GM21526 (cell line): ENCODE data around the gene STXBP6.

Source experiments
- ATAC-seq: cut with Tn5 transposase; IDR thresholded peaks from one replicate; pipeline ENCODE4 v1.9.1; 2021; ENCODE audit warnings: moderate library complexity; ENCODE audit not compliant: unreplicated experiment, low FRiP score

STXBP6 gene

DNA sequence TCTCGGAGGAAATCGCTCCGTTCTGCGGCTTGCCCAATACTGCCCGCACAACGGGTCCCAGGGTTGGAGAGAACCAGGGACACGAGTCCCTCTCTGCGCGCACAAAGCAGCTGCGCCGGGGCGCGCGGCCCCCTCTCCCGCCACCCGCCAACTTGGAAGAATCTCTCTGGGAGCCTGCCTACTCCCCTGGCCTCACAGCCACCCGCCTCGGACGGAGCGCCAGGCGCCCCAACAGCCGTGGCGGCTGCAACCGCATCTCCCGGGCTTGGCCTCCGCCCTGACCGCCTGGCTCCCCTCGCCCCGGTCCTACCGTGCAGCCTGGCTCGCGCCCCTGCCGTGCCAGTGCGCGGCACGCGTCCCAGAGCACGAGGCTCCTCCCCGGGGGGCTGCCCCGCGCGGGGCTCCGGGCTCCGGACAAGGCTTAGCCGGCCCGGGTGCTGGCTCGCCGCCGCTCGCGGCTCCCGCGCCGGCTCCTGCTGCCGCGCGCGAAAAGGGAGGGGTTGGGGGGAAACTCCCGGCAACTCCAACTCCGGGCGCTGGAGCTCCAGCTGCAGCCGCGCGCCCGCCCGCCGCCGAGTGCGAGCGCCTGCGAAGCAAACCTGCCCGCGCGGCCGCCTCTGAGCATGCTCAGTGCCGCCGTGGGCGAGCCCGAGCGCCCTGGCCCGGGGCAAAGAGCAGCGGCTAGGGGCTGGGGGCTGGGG, at the start of gene STXBP6:
STXBP6 (minus strand) TSS at position 580 of the 701 bp plus-strand sequence. CDS start 75,329 bp downstream, outside the sequence.
- no peak for ATAC-seq

DNA sequence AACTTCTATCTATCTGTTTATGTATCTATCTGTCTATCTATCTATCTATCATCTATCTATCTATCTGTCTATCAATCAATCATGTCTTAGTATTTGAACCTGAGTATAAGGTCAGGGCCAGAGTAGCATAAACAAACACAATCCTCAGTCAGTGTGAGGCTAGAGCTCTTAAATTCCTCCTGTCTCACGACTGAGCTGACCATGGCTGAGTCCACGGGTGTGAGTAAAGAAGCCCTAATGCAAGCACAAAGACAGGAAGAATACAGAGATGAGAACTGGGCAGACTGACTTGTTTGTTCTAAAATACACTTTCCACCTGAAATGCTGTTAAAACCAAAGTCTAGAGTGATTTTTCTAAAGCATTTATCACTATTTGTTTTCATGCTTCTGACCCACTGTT, 47.2 kb upstream of the STXBP6 start:
- ATAC-seq = no peak

DNA sequence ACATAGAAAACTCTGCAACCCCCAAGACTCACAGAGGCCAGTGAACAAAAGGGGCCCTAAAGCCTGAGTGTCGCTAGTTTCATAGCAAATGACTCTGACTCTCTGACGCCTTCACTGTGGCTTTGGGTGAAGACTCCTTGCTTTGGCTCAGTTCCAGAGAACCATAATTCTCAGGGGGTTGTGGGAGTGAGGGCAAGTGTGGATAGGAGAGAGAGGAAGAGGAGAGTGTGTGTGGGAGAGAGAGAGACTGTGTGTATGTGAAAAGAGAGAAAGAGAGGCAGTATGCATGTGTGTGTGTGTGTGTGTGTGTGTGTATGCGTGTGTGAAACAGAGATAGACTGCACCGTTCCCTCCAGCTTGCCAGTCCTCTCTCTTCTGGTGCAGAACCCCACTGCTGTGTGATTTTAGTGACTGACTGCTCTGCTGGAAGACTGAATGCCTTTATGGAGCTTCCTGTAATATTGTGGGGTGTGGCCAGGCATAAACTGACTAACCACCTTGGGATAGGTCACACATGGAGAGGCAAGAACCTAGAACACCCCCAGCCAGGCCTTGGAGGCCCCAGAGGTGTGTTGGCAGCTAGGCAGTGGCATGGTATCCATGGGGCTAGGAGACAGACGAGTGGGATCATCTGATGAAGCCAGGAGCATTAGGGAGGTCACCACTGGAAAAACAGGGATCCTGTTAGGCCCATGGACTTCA, 45.9 kb upstream of the STXBP6 start:
- no peak for ATAC-seq

DNA sequence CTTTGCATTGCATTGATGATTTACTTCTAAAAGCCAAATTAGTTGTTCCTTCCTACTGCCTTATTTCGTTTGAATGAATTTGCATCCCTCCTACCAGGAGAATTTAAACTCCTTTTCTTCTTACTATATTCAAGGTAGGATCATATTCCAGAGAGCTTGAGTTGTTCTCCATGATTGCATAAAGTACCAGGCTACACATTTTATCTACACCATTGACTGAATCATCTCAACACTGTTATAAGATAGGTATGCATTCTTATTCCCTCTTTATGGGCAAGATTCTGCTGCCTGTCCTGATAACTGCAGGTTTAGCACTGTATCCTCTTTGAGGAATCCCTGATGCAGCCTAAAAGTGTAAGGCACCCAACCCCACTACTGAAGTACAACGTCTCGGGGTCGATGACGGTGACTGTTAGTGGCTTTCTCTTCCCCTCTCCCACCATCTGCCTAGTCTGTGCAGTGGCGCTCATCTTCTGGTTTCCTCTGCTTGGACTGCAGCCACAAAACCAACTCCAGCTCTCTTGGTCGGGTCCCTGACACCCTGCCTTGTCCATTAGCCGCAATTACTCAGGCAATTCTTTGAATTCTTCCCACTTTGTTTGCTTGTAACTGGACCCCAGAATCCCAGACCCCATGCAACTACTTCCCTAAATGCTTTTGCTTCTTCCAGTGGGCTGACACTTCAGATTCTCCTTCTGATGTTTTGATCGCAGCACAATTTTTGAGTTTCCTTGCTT, 44.4 kb upstream of the STXBP6 start:
- ATAC-seq = no peak

DNA sequence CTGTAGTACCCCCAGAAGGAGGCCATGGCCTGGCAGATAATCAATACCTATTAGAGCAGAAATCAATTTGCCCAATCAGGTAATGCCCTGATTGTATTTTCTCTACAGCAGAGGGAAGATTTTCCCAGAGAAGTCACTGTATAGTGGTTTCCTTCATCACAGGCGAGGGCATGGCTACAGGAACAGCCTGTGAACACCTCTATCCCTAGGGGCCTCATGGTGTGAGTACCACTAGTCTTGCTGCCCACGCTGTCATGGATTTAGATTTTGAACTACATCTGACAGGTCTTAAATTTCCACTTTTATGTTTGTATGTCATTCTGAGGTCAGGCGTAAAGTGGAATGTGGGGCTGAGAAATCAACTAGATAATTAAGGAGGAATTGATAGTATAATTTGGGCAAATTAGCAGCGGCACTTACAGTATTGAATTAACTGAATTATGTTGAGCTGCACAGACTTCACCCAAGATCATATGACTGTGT, 42.4 kb upstream of the STXBP6 start:
- no peak for ATAC-seq

DNA sequence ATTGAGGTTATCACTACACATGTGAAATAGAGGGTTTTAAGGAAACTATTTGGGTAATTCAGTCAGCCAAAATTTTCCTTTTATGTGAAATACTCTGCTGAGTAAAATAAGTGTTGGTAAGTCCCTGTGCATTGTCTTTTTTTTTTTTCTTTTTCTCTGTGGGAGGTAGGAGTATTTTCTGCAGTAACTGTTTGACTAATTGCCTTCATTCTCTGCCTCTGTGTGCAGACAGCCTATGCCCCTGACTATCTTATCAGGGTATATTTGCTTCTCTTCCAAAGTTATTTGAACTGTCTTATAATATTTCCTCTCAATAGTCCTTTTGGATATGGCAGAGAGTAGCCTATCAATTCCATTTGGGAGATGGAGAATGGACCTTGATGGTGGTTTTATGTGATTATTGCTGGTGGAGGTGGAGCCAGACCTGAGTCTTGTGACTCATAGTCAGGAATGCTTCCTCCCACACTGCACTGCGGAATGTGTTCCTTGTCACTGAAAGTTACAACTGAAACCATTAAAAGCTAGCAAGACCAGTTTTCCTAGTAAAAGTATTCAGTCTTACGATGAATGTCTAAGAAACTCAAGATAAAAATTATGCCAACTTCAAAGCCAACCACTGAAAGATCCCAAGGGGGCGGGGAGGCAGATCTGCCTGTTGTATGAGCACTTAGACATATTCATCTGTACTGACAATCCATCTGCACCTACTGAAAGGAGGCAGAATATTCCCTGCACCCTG, 40.9 kb upstream of the STXBP6 start:
- ATAC-seq = no peak

DNA sequence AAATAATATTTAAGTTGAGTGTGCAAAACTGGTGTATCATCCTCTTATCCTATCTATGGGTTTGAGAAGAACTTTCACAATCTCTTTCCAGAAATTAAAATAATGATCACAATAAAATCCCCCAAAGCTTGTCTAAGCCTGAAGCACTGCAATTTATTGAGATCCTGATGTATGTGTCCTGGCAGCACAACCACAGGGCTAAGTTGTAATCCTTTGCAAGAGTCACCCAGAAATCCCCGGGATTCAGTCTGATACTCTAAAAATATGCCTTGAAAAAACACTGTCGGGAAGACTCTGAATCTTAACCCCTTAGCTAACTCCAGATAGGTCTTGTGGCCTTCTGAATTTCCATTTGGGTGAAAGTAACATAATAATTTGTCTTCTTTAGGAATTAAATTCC, 40.3 kb upstream of the STXBP6 start:
- no peak for ATAC-seq

DNA sequence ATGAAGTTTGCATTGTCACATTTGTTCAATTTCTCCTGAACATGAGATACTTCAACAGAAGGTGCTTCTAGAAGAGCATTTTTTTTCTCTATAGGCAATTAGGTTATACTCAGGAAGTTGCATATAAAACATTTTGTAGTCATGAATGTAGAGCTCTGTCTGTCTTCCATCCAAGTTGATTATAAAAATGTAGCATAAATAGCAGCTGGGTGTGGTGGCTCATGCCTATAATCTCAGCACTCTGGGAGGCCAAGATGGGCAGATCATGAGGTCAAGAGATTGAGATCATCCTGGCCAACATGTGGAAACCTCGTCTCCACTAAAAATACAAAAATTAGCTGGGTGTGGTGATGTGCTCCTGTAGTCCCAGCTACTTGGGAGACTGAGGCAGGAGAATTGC, 39.5 kb upstream of the STXBP6 start:
- ATAC-seq = no peak

DNA sequence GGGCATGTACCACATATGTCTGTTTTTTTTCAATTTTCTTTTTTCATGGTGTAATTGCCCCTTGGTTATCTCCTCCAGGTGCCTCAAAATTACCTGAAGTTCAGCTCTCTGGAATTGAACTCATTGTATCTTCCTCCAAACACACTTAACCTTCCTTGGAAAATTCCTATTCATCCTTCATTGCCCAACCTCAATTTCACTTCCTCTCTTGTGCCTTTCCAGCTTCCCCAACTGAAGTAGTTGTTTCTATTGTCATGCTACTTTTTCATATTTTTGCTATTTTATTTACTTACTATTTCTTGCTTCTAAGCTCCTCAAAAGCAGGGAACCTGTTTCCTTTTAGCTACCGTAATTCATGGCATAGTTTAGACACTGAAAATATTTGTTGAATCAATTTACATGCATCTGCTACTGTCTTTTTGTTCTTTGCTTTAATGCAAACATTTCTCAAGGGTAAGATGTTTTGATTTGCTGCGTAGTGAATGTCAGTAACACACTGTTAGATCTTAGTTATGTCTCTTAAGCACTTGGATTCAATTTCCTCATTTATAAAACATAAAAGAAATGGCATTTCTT, 37.0 kb upstream of the STXBP6 start:
- ATAC-seq = no peak

DNA sequence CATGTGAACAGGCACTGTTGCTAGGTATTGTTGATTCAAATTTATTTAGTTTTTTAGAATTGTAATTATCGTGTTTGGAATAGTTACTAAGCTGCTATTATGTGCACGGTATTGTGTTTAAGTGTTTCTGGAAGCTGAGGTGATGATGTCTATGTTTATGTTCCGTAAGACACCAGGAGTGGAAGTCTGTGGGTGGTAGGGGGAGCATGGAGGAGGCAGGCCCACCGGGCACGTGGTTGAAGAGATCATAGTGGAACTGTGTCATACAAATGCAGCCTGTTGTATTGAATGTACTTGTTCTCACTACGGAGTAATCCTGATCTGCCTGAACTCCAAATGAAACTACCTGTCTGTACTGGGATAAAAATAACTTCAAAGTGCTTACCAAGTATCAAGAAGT, 36.1 kb upstream of the STXBP6 start:
- no peak for ATAC-seq

DNA sequence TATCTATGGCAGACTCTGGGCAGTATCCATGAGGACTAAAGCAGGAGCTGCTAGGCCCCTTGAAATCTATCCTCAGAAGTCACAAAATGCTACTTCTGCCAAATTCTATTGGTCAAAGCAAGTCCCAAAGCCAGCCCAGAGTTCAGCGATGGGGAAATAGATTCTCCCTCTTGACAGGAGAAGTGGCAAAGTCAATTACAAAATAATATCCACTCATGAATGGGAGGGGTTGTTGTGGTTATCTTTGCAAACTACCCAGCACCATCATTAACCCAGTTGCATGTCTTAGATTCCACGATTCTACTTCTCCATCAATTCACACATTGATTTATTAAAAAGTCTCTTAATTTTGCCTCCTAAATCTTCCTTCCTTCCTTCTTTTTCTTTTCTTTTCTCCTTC, 30.7 kb upstream of the STXBP6 start:
- no peak for ATAC-seq

DNA sequence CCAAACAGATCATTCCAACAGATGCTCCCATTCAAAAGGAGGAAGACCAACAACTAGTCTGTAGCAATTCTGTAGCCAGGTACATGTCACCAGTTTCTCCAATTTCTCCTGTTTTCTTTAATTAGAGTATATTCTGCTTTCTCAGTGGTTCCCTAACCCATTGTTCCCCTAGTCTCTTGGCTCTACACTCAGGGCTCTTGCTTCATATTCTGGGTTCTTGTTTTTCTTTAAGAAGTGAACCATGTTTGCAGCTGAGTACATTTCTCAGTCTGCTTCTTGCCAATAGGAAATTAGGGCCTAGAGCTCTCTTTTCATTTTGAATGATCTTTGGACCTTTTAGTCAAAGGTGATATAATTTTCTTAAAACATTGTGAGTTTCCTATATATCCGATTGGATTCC, 29.4 kb upstream of the STXBP6 start:
- no peak for ATAC-seq

DNA sequence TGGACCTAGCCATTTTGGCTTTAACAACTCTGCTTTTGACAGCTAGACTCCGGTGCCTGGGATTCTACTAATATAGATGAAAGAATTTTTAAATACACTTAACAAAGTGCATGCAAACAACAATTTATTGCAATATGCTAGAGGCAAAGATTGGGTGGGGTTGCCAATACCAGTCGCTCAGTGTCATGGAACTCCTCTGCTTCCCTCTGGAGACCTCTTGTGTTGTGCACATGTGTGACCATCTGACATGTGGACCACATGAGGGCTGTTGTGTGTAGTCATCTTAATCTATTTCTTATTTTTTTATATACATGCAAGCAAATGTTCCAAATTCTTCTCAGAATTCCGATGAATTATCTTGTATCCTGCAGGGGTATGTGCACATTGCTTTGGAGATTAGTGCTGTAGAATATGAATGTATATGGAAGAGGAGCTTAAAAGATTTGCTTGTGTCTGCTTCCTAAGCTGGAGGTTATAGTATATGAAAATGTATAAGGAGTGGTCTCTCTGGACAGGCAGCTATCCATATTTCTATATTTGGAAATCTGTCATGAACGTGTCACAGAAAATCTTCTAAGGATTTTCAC, 24.2 kb upstream of the STXBP6 start:
- no peak for ATAC-seq

DNA sequence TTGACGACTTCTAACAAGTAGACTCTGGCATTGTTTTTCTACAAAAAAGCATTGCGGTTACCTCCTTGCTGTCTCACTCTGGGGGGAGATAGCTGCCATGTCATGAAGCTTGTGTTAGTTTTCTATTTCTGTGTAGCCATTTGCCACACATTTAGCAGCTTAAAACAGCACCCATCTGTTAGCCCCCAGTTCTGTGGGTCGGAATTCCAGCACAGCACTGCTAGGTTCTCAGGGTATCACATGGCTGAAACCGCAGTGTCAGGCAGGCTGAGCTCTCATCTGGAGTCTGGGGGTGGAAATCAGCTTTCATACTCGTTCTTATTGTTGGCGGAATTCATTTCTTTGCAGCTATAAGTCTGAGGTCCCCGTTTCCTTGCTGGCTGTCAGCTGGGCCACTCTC, 19.9 kb upstream of the STXBP6 start:
- no peak for ATAC-seq

DNA sequence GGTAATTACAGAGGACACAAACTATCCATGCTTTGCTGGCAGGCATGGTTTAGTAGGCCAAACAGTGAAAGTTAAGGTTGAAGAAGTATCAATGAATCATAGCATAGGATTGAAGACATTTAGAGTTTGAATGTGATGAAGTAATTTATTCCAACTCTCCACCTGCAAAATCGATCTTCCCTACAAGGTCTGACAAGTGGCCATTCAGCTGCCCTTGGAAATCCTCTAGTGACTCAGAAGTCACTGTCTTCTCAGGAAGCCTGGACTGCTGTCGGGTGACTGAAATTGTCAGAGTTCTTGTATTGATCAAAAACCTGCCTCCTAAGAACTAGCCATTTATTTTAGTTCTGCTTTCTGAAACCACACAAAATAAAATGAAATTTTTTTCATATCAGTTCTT, 17.7 kb upstream of the STXBP6 start:
- ATAC-seq = no peak

DNA sequence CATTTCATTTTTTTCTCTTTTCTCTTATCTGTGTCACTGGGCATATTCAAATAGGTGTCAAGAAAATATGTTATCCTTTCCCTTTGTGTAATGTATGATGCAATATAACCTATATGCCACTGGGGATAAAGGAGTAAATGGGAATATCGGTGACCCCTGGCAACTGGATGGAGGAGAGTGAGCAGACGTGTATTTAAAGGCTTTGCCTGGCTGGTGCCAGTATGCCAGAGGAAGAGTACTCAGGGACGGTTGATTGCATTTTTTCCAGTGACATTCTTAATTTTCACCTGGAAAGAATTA, 12.0 kb upstream of the STXBP6 start:
- no peak for ATAC-seq

DNA sequence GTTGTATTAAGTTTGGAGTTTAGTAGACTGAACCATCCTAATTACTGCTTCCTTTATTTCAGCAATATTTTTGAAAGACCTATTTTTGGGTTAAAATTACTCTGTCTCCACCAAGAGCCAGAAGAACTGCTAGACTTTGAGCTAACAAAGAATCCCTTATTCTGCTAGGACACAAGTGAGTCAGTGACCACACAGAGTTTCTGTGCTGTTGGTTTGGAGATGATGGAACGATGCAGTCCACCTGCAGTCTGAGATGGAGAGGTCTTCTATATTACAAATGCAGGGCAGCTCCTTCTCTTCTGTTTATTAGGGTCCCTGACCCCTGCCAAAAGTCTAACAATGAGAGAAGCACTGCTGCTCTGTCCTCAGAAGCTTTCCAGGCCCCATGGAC, 6.7 kb upstream of the STXBP6 start:
- no peak for ATAC-seq

DNA sequence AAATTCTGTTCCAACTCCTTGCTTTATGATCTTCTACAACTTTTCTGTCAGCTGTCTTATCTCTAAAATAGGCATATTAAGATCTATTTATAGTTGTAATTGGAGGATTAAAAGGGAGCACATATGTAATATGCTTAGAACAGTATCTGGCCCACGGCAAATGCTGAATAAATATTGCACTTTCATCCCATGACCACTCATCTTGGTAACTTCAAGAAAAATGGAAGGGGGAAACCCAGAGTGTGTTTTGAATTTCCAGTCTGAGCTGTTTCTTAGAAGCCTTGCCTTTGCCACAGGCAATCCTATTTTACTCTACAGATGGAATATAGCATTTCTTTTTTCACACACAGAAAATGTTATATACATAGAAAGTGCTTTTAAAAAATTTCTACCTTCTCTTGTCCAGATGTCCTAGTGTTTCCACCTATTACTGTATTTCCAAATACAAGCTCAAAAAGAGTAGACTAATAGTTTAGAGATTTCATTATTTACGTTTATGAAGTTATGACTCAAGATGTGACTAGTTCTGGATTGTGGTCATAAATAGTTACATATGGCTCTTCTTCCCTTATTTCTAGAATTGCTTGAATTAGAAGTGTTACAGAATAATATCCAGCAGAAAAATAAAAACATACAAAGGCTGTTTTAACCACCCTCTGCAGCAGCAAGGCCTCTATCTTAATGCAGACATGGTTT, 6.2 kb upstream of the STXBP6 start:
- ATAC-seq = no peak

DNA sequence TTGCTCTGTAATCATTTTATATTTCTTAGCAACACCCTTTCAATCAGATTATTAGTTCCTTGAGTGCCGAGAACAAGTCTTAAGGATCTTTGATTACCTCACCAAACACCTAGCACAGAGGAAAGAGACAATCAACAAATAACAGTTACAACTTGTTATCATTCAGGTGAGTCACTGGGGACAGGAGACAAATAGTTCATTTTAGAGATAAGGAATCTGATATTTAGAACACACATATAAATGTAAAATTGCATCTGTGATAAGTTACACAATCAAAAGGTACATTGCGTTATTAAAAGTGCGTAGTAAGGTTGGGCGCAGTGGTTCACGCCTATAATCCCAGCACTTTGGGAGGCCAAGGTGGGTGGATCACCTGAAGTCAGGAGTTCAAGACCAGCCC, 5.1 kb upstream of the STXBP6 start:
- no peak for ATAC-seq

DNA sequence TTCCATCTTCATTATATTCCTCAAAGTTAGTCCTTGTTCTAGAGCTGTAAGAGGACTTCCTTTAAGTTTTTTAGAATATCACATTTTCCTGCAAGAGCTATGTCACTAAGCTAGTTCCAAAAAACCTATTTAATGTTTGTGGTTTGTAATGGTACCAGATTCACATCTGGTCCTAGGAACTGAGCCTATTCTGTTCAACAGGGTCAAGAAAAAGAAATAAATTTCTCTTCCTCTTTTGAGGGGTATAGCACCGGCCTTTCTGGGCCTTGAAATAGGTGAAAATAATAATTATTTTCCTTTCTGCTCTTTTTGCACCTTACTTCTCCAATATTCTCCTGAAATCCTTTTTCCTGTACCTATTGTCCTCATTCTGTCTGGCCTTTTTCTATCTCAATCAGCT, 3.6 kb upstream of the STXBP6 start:
- no peak for ATAC-seq
